Measurements from ENCODE around the gene UNC80. TPM values are rescaled to one million over a fixed set of nuclear protein-coding genes. Genes with fewer than 3 reads are reported as not detected.

The UNC80 gene
- total RNA-seq, 1 donor from 2014 or later, result not detected

DNA sequence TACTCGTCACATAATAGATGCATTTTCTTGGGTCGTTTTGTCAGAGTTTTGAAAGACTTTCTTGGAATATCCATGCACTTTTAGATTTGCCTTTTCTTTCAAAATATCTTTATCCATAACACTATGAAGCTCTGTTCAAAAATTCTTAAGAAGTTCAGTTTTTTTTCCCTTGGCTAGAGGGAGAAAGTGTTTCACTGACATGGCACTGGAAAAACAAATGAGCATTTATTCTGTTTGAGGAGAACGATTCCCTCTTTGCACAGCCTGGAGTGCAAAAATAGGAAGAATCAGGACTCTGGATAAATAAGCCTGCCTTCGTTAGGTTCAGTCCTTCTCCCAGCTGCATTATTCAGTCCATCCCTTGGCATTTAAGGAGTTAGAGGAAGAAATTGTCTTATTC is 139.9 kb downstream of the UNC80 start:
- ATAC-seq (ENCODE audit: low read depth) (no peak), DNase-seq (no peak)
- H3K9me3 Mint-ChIP-seq, result no peaks in the 10 kb centered on the region
- H3K27me3 Mint-ChIP-seq, result peaks cover 3% of the 10 kb centered on the region
- intact Hi-C loops (cut with micrococcal nuclease), result no loop called here
- no peaks in the 10 kb centered on the region for H3K4me1 Mint-ChIP-seq
- H3K27ac Mint-ChIP-seq, result no peak overlapping the region
- H3K4me3 Mint-ChIP-seq, result no peak overlapping the region
- TF ChIP-seq, protein P1, sequence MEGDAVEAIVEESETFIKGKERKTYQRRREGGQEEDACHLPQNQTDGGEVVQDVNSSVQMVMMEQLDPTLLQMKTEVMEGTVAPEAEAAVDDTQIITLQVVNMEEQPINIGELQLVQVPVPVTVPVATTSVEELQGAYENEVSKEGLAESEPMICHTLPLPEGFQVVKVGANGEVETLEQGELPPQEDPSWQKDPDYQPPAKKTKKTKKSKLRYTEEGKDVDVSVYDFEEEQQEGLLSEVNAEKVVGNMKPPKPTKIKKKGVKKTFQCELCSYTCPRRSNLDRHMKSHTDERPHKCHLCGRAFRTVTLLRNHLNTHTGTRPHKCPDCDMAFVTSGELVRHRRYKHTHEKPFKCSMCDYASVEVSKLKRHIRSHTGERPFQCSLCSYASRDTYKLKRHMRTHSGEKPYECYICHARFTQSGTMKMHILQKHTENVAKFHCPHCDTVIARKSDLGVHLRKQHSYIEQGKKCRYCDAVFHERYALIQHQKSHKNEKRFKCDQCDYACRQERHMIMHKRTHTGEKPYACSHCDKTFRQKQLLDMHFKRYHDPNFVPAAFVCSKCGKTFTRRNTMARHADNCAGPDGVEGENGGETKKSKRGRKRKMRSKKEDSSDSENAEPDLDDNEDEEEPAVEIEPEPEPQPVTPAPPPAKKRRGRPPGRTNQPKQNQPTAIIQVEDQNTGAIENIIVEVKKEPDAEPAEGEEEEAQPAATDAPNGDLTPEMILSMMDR (IDR thresholded peaks at IDR 0.05), result no peak
- ChIA-PET POLR2A (no interaction called here), CTCF (no interaction called here)
- H3K36me3 Mint-ChIP-seq (ENCODE audit: low read depth), result no peaks in the 10 kb centered on the region

DNA sequence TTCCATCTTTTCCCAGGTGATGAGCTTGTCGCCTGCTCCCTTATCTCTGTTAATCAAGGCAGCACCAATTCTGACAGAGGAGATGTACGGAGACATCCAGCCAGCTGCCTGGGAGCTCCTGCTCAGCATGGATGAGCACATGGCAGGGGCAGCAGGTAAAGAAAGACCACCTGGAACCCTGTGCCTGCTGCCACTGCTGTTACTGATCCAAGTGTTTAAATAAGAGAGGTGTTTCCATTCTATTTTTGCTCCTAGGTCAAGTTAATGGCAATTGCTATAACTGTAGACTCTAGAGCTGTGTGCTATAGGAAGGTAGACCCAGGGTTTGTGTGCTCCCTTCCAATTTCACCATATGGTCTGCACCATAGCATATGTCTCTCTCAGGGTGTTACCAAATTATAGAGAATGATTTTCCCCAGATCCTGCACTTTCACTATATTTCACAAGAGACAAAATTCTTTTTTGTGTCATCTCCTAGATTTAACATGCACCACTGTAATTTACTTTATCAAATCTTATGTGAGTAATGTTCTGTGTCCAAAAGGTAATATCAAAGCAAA is 142.2 kb downstream of the UNC80 start:
- ChIA-PET POLR2A (no interaction called here), CTCF (no interaction called here)
- Mint-ChIP-seq H3K9me3 (no peaks in the 10 kb centered on the region), H3K27me3 (peaks cover 6% of the 10 kb centered on the region), H3K4me1 (no peaks in the 10 kb centered on the region), H3K4me3 (no peak overlapping the region), H3K36me3 (ENCODE audit: low read depth) (no peaks in the 10 kb centered on the region), H3K27ac (no peak overlapping the region)
- TF ChIP-seq, protein P1 (IDR thresholded peaks at IDR 0.05), result no peak
- no peak for DNase-seq
- no peak for ATAC-seq (ENCODE audit: low read depth)
- intact Hi-C loops (cut with micrococcal nuclease), result no loop called here

DNA sequence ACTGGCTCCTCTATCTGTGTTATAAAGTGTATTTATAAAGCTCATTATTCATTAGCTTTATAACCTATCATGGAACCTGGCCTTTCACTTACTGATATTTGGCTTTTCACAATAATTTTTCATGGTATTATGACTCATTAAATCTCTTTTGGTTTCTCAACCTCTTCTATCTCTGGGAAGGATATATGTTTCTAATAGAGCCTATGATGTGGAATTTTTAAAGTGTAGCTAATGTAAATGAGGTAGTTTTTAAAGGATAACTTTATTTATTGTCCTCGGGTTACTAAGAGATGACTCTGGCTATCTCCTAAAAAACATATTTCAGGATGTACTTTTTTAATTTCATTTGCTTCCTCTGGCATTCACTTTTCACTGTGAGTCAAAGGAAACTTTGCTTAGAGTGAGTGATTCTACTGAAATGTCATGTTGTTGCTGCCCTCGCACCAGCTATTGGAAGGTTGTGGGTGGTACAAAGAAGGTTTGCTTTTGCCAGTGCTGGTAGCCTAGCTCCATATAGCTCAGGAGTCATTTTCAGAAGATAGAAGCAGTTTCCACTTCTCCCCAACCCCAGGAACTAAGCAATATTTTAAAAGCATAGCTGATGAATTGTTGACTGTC is 145.6 kb downstream of the UNC80 start:
- Mint-ChIP-seq H3K4me1 (no peaks in the 10 kb centered on the region), H3K9me3 (no peaks in the 10 kb centered on the region), H3K4me3 (no peak overlapping the region), H3K27me3 (peaks cover 4% of the 10 kb centered on the region), H3K36me3 (ENCODE audit: low read depth) (no peaks in the 10 kb centered on the region), H3K27ac (no peak overlapping the region)
- intact Hi-C loops (cut with micrococcal nuclease), result no loop called here
- ChIA-PET CTCF (no interaction called here), POLR2A (no interaction called here)
- no peak for DNase-seq
- TF ChIP-seq, protein P1 (IDR thresholded peaks at IDR 0.05), result no peak
- no peak for ATAC-seq (ENCODE audit: low read depth)

DNA sequence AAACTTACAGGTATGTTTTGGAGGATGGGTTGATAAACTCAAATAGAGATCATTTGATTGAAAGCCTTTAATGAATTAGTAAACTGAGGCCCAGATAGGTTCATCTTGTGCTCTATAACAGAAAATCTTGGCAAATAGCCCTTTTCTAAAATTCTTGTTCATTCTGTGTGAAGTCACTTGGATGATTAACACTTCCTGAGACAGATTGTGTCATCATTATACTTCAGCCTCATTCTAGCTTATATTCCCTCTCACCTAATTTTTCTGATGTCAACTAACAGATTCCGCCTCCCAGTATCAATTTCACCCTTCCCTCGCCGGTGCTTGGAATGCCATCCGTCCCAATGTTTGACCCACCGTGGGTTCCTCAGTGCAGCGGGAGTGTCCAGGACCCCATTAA is 146.6 kb downstream of the UNC80 start:
- no peaks in the 10 kb centered on the region for H3K4me1 Mint-ChIP-seq
- DNase-seq (no peak), ATAC-seq (ENCODE audit: low read depth) (no peak)
- ChIA-PET POLR2A (no interaction called here), CTCF (no interaction called here)
- intact Hi-C loops (cut with micrococcal nuclease), result no loop called here
- no peaks in the 10 kb centered on the region for H3K9me3 Mint-ChIP-seq
- H3K27me3 Mint-ChIP-seq, result peaks cover 4% of the 10 kb centered on the region
- TF ChIP-seq, protein P1 (IDR thresholded peaks at IDR 0.05), result no peak
- no peak overlapping the region for H3K4me3 Mint-ChIP-seq
- no peaks in the 10 kb centered on the region for H3K36me3 Mint-ChIP-seq (ENCODE audit: low read depth)
- no peak overlapping the region for H3K27ac Mint-ChIP-seq

DNA sequence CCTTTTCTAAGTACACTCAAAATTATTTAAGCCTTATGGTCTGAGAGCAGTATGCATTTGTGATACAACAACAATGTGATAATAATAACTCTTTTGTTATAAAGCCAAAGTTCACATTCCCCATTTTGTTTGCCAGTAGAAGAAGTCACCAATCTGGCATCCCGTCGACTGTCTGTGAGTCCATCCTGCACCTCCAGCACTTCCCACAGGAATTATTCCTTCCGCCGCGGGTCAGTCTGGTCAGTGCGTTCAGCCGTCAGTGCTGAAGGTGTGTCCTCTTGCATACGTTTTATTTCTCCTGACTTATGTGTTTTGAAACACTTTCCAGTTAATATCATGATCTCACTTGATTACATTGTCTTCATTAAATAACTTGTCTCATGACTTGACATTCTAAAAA is 150.5 kb downstream of the UNC80 start:
- DNase-seq (no peak), ATAC-seq (ENCODE audit: low read depth) (no peak)
- H3K27me3 Mint-ChIP-seq, result peaks cover 2% of the 10 kb centered on the region
- H3K36me3 Mint-ChIP-seq (ENCODE audit: low read depth), result no peaks in the 10 kb centered on the region
- H3K4me1 Mint-ChIP-seq, result no peaks in the 10 kb centered on the region
- no peak overlapping the region for H3K27ac Mint-ChIP-seq
- H3K9me3 Mint-ChIP-seq, result peaks cover 3% of the 10 kb centered on the region
- TF ChIP-seq, protein P1 (IDR thresholded peaks at IDR 0.05), result no peak
- intact Hi-C loops (cut with micrococcal nuclease), result no loop called here
- ChIA-PET CTCF (no interaction called here), POLR2A (no interaction called here)
- no peak overlapping the region for H3K4me3 Mint-ChIP-seq

Data from activated B cell treated with CpG ODN at 0.5 μM for 24 hours (primary cell).